OCI-LY7 (cell line): ENCODE data around the gene PALD1. TPM values are rescaled to one million over a fixed set of nuclear protein-coding genes. Genes with fewer than 3 reads are reported as not detected.
"Not testable (repeated sequence)": the region's sequence is repeated elsewhere in the genome, so short reads cannot be mapped to it uniquely, and the experiment has no call there.

Experiments used
- BruUV-seq: library from RNA; stranded (reverse); fragments of 400-500 nt; replicated peaks from 2 replicates; lab custom pipeline; 2021; lab: Mats Ljungman, UMichigan
- CTCF ChIA-PET: fragments of 300-600 bp; sonication (Branson Sonifier 250); formaldehyde crosslinking; loops from one replicate; lab custom pipeline; 2022; ENCODE audit warnings: antibody characterized with exemption; ENCODE audit not compliant: unreplicated experiment; lab: Charles Lee
- POLR2A ChIA-PET: fragments of 300-600 bp; sonication (Branson Sonifier 250); formaldehyde crosslinking; loops from one replicate; lab custom pipeline; 2022; ENCODE audit warnings: antibody characterized with exemption; lab: Charles Lee
- DNase-seq: peaks from one replicate; pipeline ENCODE4 v3.0.0-alpha.2; 2015; ENCODE audit warnings: low spot score
- H2AFZ ChIP-seq: fragments of 200-600 bp; sonication (generic), shearing (Covaris generic); 2 replicates; pipeline ENCODE4 v1.6.1; 2014; ENCODE audit warnings: mild to moderate bottlenecking, antibody characterized with exemption, low read length, moderate library complexity
- H3K27ac ChIP-seq: fragments of 200-600 bp; sonication (generic); 2 replicates; pipeline ENCODE4 v1.5.1; 2014; ENCODE audit warnings: mixed run types, low read depth, mild to moderate bottlenecking, moderate library complexity, low read length, inconsistent platforms; ENCODE audit not compliant: poor library complexity, severe bottlenecking
- H3K36me3 ChIP-seq: fragments of 200-600 bp; sonication (generic); 2 replicates; pipeline ENCODE4 v1.6.1; 2014; ENCODE audit warnings: mild to moderate bottlenecking, antibody characterized with exemption, low read length, moderate library complexity, mixed read lengths; ENCODE audit not compliant: insufficient read depth
- H3K4me1 ChIP-seq: fragments of 200-600 bp; sonication (generic); 2 replicates; pipeline ENCODE4 v1.5.1; 2014; ENCODE audit warnings: mild to moderate bottlenecking, low read length; ENCODE audit not compliant: insufficient read depth, poor library complexity, severe bottlenecking
- H3K4me2 ChIP-seq: fragments of 200-600 bp; sonication (generic); 2 replicates; pipeline ENCODE4 v1.6.1; 2014; ENCODE audit warnings: mild to moderate bottlenecking, low read length
- H3K4me3 ChIP-seq: fragments of 200-600 bp; sonication (generic); 2 replicates; pipeline ENCODE4 v1.5.1; 2014; ENCODE audit warnings: mild to moderate bottlenecking, low read depth, low read length; ENCODE audit not compliant: poor library complexity, severe bottlenecking
- H3K79me2 ChIP-seq: fragments of 200-600 bp; sonication (generic); 2 replicates; pipeline ENCODE4 v1.6.1; 2016; ENCODE audit warnings: low read depth, mild to moderate bottlenecking, low read length, moderate library complexity, mixed read lengths; ENCODE audit not compliant: insufficient read depth
- H3K9me2 ChIP-seq: fragments of 200-600 bp; sonication (generic); 2 replicates; pipeline ENCODE4 v1.6.1; 2016; ENCODE audit warnings: mild to moderate bottlenecking, low read length, mixed read lengths; ENCODE audit not compliant: insufficient read depth
- H3K9me3 ChIP-seq: fragments of 200-600 bp; sonication (generic); 2 replicates; pipeline ENCODE4 v1.6.1; 2014; ENCODE audit warnings: mild to moderate bottlenecking, mixed run types, low read length, mixed read lengths
- H4K20me1 ChIP-seq: fragments of 200-600 bp; sonication (generic); 2 replicates; pipeline ENCODE4 v1.6.1; 2014; ENCODE audit warnings: mild to moderate bottlenecking, antibody characterized with exemption, low read length, moderate library complexity, mixed read lengths; ENCODE audit not compliant: insufficient read depth
- EZH2phosphoT487 ChIP-seq: fragments of 200-600 bp; sonication (generic); IDR thresholded peaks from 2 replicates; pipeline ENCODE4 v1.6.1; 2018; ENCODE audit warnings: low read depth, borderline replicate concordance, mild to moderate bottlenecking, mixed run types, antibody characterized with exemption, low read length, moderate library complexity, mixed read lengths
- intact Hi-C: fragments of 100-400 bp; cut with micrococcal nuclease; formaldehyde crosslinking; loops from one replicate; pipeline ENCODE4 v1.10.0; 2022; ENCODE audit not compliant: unreplicated experiment
- total RNA-seq, 2 experiments: library from RNA; depleted of rRNA in 1 of 2; stranded (reverse); fragments of >200 nt in 1 of 2; shearing (Covaris generic) in 1 of 2; gene quantifications; 2 replicates each; pipeline ENCODE4 v1.2.3, GENCODE V29; 2014 to 2022
- TF ChIP-seq, protein P1 (sequence below): fragments of 200-600 bp; sonication (generic); conservative IDR thresholded peaks from 2 replicates; pipeline ENCODE4 v1.5.1; 2014; ENCODE audit warnings: mild to moderate bottlenecking, antibody characterized with exemption, low read length, moderate library complexity, mixed read lengths

The PALD1 gene
- total RNA-seq, 2 experiments from 2014 or later = 52.7 to 66.7 TPM

- no peak for DNase-seq
- H3K4me3 ChIP-seq = no peak overlapping the region
- H3K4me1 ChIP-seq = peaks cover 67% of the 10 kb centered on the region
- peak overlapping the region; percentile 77 for H3K4me2 ChIP-seq
- no TSS peak for BruUV-seq
- no peak overlapping the region for H2AFZ ChIP-seq
- intact Hi-C loops = no loop called here
- H3K9me3 ChIP-seq = no peaks in the 10 kb centered on the region
- no peaks in the 10 kb centered on the region for H3K36me3 ChIP-seq
- CTCF ChIA-PET = interaction anchor here (0.7 kb wide), 1 partner anchor 18 kb away, joined by 3 read pairs; no protein-coding TSS in a partner anchor
- H3K79me2 ChIP-seq = no peaks in the 10 kb centered on the region
- POLR2A ChIA-PET = interaction anchor here (1.7 kb wide), 2 partner anchors 9 to 19 kb away, joined by 5 read pairs; no protein-coding TSS in a partner anchor
- no peaks in the 10 kb centered on the region for H4K20me1 ChIP-seq
- H3K27ac ChIP-seq = peak overlapping the region; percentile 95
- H3K9me2 ChIP-seq = no peaks in the 10 kb centered on the region
- TF ChIP-seq, protein P1, sequence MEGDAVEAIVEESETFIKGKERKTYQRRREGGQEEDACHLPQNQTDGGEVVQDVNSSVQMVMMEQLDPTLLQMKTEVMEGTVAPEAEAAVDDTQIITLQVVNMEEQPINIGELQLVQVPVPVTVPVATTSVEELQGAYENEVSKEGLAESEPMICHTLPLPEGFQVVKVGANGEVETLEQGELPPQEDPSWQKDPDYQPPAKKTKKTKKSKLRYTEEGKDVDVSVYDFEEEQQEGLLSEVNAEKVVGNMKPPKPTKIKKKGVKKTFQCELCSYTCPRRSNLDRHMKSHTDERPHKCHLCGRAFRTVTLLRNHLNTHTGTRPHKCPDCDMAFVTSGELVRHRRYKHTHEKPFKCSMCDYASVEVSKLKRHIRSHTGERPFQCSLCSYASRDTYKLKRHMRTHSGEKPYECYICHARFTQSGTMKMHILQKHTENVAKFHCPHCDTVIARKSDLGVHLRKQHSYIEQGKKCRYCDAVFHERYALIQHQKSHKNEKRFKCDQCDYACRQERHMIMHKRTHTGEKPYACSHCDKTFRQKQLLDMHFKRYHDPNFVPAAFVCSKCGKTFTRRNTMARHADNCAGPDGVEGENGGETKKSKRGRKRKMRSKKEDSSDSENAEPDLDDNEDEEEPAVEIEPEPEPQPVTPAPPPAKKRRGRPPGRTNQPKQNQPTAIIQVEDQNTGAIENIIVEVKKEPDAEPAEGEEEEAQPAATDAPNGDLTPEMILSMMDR = no peak
- TF ChIP-seq EZH2phosphoT487 = no peak
These were observed 100.9 kb downstream of the PALD1 start for GRCh38 chr10:70579234-70580002.

DNA sequence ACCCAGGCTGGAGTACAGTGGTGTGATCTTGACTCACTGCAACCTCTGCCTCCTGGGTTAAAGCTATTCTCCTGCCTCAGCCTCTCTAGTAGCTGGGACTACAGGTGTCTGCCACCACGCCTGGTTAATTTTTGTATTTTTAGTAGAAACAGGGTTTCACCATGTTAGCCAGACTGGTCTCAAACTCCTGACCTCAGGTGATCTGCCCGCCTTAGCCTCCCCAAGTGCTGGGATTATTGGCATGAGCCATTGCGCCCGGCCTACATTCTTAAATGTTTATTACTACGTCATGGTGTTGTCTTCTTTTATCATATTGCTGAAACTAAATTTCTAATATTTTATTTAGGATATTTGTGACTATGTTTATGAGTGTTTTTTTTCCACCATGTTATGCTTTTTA, 102.6 kb downstream of the PALD1 start:
- peaks cover 70% of the 10 kb centered on the region for H3K4me1 ChIP-seq
- POLR2A ChIA-PET, intact Hi-C loops, H3K9me3 ChIP-seq, H3K27ac ChIP-seq, H4K20me1 ChIP-seq, BruUV-seq, H2AFZ ChIP-seq, CTCF ChIA-PET, H3K4me3 ChIP-seq, H3K79me2 ChIP-seq, H3K4me2 ChIP-seq, DNase-seq, H3K9me2 ChIP-seq, H3K36me3 ChIP-seq: not testable (repeated sequence)

- Histone ChIP-seq H2AFZ (no peak overlapping the region), H3K4me3 (no peak overlapping the region), H3K9me3 (no peaks in the 10 kb centered on the region), H3K9me2 (no peaks in the 10 kb centered on the region), H4K20me1 (no peaks in the 10 kb centered on the region), H3K4me1 (peaks cover 70% of the 10 kb centered on the region), H3K79me2 (no peaks in the 10 kb centered on the region), H3K36me3 (no peaks in the 10 kb centered on the region), H3K27ac (no peak overlapping the region), H3K4me2 (peak overlapping the region; percentile 56; the same call in 1 of the 2 replicates)
- TF ChIP-seq, protein P1 = no peak
- TF ChIP-seq EZH2phosphoT487 = no peak
- DNase-seq = no peak
- ChIA-PET CTCF (no interaction called here), POLR2A (interaction anchor here (1.0 kb wide), 1 partner anchor 8 kb away, joined by 3 read pairs; no protein-coding TSS in a partner anchor)
- intact Hi-C loops = no loop called here
- no TSS peak for BruUV-seq
These were observed 104.5 kb downstream of the PALD1 start for GRCh38 chr10:70582793-70583668.
